Endothelial cell of umbilical vein (primary cell): ENCODE measurements around the gene NCAPG. TPM values are rescaled to one million over a fixed set of nuclear protein-coding genes. Genes with fewer than 3 reads are reported as not detected.
A peak's percentile ranks its signal among the peaks of the same experiment; 100 is the strongest.

Experiments used
- BruUV-seq: library from RNA; stranded (reverse); fragments of 400-500 nt; replicated peaks from 2 replicates; lab custom pipeline; 2021; lab: Mats Ljungman, UMichigan
- CTCF ChIA-PET: fragments of 300-600, 350-600 bp; sonication (Branson Sonifier 250); formaldehyde crosslinking; loops from one replicate; lab custom pipeline; 2021; ENCODE audit warnings: antibody characterized with exemption, inconsistent platforms; lab: Charles Lee
- POLR2A ChIA-PET: fragments of 300-600, 350-600 bp; sonication (Branson Sonifier 250); formaldehyde crosslinking; loops from one replicate; lab custom pipeline; 2021; ENCODE audit warnings: antibody characterized with exemption, inconsistent platforms; lab: Charles Lee
- DNase-seq: peaks from one replicate; pipeline ENCODE4 v3.0.0-alpha.2; 2011; ENCODE audit warnings: low read depth, low spot score
- FAIRE-seq: peaks from 2 replicates; lab custom pipeline; 2011; peaks lifted over from hg19 to GRCh38; lab: Jason Lieb, UNC
- H2AFZ ChIP-seq: 2 replicates; pipeline ENCODE4 v1.6.0; 2012; ENCODE audit warnings: low read depth, low read length, control low read depth, inconsistent platforms
- H3K27ac ChIP-seq: 2 replicates; pipeline ENCODE4 v1.5.1; 2011; ENCODE audit warnings: low read depth, mild to moderate bottlenecking, control low read depth, low read length, moderate library complexity; ENCODE audit not compliant: insufficient read depth
- H3K27me3 ChIP-seq, 2 experiments: 2 replicates each; pipeline versions ENCODE4 v1.6.0 to v1.6.1; 2011; ENCODE audit warnings: low read length in 2 of 2, mixed read lengths in 1 of 2; ENCODE audit not compliant: control insufficient read depth in 2 of 2, insufficient read depth in 2 of 2
- H3K36me3 ChIP-seq, 2 experiments: 2 replicates in 1 of 2; 3 replicates in 1 of 2; pipeline ENCODE4 v1.5.1; 2011; ENCODE audit warnings: low read length in 2 of 2, mild to moderate bottlenecking in 1 of 2, moderate library complexity in 1 of 2; ENCODE audit not compliant: control insufficient read depth in 2 of 2, insufficient read depth in 2 of 2; ENCODE audit errors: extremely low read depth in 1 of 2
- H3K4me1 ChIP-seq: 3 replicates; pipeline ENCODE4 v1.5.1; 2011; ENCODE audit warnings: mild to moderate bottlenecking, low read length; ENCODE audit not compliant: control insufficient read depth, insufficient read depth; ENCODE audit errors: extremely low read depth
- H3K4me2 ChIP-seq: 2 replicates; pipeline ENCODE4 v1.6.1; 2011; ENCODE audit warnings: low read length, control low read depth, mixed read lengths; ENCODE audit not compliant: insufficient read depth
- H3K4me3 ChIP-seq, 3 experiments: fragments of 200-600 bp in 1 of 3; sonication (generic), shearing (Covaris generic) in 1 of 3; replicated peaks in 1 of 3; 2 replicates each; pipeline ENCODE4 v1.5.1; 2011 to 2016; ENCODE audit warnings: control low read depth in 3 of 3, low read length in 3 of 3, mild to moderate bottlenecking in 2 of 3, inconsistent platforms in 1 of 3, low read depth in 1 of 3, moderate library complexity in 1 of 3; ENCODE audit not compliant: insufficient read depth in 1 of 3
- H3K79me2 ChIP-seq: 2 replicates; pipeline ENCODE4 v1.6.0; 2012; ENCODE audit warnings: low read length, inconsistent platforms; ENCODE audit not compliant: control insufficient read depth, insufficient read depth
- H3K9ac ChIP-seq: replicated peaks from 2 replicates; pipeline ENCODE3; 2011; ENCODE audit warnings: low read length, control low read depth; ENCODE audit not compliant: insufficient read depth; ENCODE audit errors: extremely low read depth
- H3K9me1 ChIP-seq: replicated peaks from 3 replicates; pipeline ENCODE4 v1.6.0; 2011; ENCODE audit warnings: mild to moderate bottlenecking, low read length; ENCODE audit not compliant: control insufficient read depth, insufficient read depth; ENCODE audit errors: extremely low read depth
- H3K9me3 ChIP-seq: replicated peaks from 2 replicates; pipeline ENCODE4 v1.5.1; 2012; ENCODE audit warnings: low read length, inconsistent platforms; ENCODE audit not compliant: control insufficient read depth, insufficient read depth
- H4K20me1 ChIP-seq: replicated peaks from 2 replicates; pipeline ENCODE3; 2011; ENCODE audit warnings: mild to moderate bottlenecking, low read length; ENCODE audit not compliant: control insufficient read depth, insufficient read depth; ENCODE audit errors: extremely low read depth
- EZH2 ChIP-seq: IDR thresholded peaks from 2 replicates; pipeline ENCODE4 v1.6.1; 2012; ENCODE audit warnings: borderline replicate concordance, low read depth, mild to moderate bottlenecking, moderate library complexity, low read length, inconsistent platforms; ENCODE audit not compliant: severe bottlenecking
- FOS ChIP-seq: IDR thresholded peaks from 2 replicates; pipeline ENCODE4 v1.6.1; 2011; ENCODE audit warnings: mild to moderate bottlenecking, low read length, moderate library complexity, borderline replicate concordance; ENCODE audit not compliant: insufficient read depth
- GATA2 ChIP-seq: IDR thresholded peaks from 2 replicates; pipeline ENCODE4 v1.7.0; 2011; ENCODE audit warnings: low read depth, mild to moderate bottlenecking, moderate library complexity, mixed read lengths, low read length; ENCODE audit not compliant: insufficient read length, insufficient read depth
- JUN ChIP-seq: IDR thresholded peaks from 2 replicates; pipeline ENCODE4 v1.6.1; 2011; ENCODE audit warnings: borderline replicate concordance, low read depth; ENCODE audit not compliant: insufficient read length, insufficient read depth
- MYC ChIP-seq: IDR thresholded peaks from one replicate; pipeline ENCODE4 v1.6.1; 2011; ENCODE audit warnings: mild to moderate bottlenecking, low read depth, low read length
- POLR2A ChIP-seq: IDR thresholded peaks from 2 replicates; pipeline ENCODE4 v1.6.1; 2012; ENCODE audit warnings: low read depth, mild to moderate bottlenecking, control low read depth, low read length
- POLR2AphosphoS5 ChIP-seq: IDR thresholded peaks from 2 replicates; pipeline ENCODE4 v1.6.1; 2012; ENCODE audit warnings: low read depth, mild to moderate bottlenecking, control low read depth, low read length, moderate library complexity; ENCODE audit not compliant: insufficient read depth
- dilution Hi-C: fragments of 300-500 bp; cut with MboI; formaldehyde crosslinking; loops from one replicate; pipeline ENCODE4 v1.15.0; 2019; ENCODE audit warnings: low sequenced_read_pairs; ENCODE audit not compliant: extremely low pct_ligation_motif_present
- intact Hi-C: fragments of 100-400 bp; cut with micrococcal nuclease; formaldehyde crosslinking; loops from one replicate; pipeline ENCODE4 v1.10.0; 2022
- polyA plus RNA-seq, 4 experiments: library from polyadenylated mRNA; depleted of rRNA in 3 of 4; stranded (reverse) in 3 of 4; unstranded in 1 of 4; fragments of >200 nt; gene quantifications; 2 replicates each; pipeline versions ENCODE4 v1.2.1 to v1.2.3, GENCODE V29; 2011 to 2012; ENCODE audit warnings: missing spikeins in 1 of 4
- total RNA-seq: library from RNA; stranded (reverse); gene quantifications from 2 replicates; pipeline ENCODE4 v1.2.3, GENCODE V29; 2021
- TF ChIP-seq, protein P1 (sequence below): IDR thresholded peaks from 2 replicates; pipeline ENCODE4 v1.6.1; 2011; ENCODE audit not compliant: insufficient read depth, insufficient read length
- TF ChIP-seq, protein P2 (sequence below), 2 donors: IDR thresholded peaks; 1 replicate in 1 of 2; 2 replicates in 1 of 2; pipeline ENCODE4 v1.5.1; 2011; ENCODE audit warnings: low read length in 2 of 2, mild to moderate bottlenecking in 2 of 2, moderate library complexity in 2 of 2, control low read depth in 1 of 2, inconsistent platforms in 1 of 2, low read depth in 1 of 2; ENCODE audit not compliant: insufficient read depth in 1 of 2; ENCODE audit errors: extremely low read depth in 1 of 2

Gene NCAPG
- total and polyA plus RNA-seq, 2 donors (not counting 3 experiments of a cell fraction or from before 2014, with no cell fraction given): 11.6 to 66.4 TPM

DNA sequence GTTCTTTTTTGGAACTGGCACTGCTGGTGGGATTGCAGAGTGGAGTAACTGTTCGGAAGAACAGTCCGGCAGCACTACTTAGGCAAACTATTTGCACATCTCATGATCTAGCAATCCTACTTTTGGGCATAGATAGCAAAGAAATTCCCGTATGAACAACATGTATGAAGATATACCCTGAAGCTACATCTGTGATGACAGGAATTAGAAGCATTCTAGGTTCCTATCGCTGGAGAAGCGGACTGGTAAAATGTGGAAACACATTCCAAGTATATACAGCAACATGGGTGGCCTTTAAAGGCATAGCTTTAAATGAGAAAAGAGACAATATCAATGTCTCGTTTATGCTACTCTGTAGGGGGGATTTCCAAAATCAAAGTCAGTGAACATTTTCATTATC is 3.3 kb upstream of the NCAPG start:
- peaks cover 81% of the 10 kb centered on the region for H3K79me2 ChIP-seq
- no peaks in the 10 kb centered on the region for H3K27me3 ChIP-seq
- H3K4me2 ChIP-seq: peak overlapping the region; percentile 98
- H3K4me1 ChIP-seq: peaks cover 25% of the 10 kb centered on the region
- H4K20me1 ChIP-seq: peaks cover 2% of the 10 kb centered on the region
- H3K9ac ChIP-seq: peak overlapping the region; percentile 43
- H2AFZ ChIP-seq: no peak overlapping the region
- FAIRE-seq (no peak), DNase-seq (no peak)
- H3K36me3 ChIP-seq: peaks cover 12% of the 10 kb centered on the region in 2 experiments
- no peaks in the 10 kb centered on the region for H3K9me3 ChIP-seq
- no peak overlapping the region for H3K27ac ChIP-seq
- ChIA-PET CTCF (interaction anchor here (1.0 to 5.2 kb wide), 6 partner anchors 8 to 761 kb away, joined by 3 to 50 read pairs (median 6); no protein-coding TSS in a partner anchor), POLR2A (no interaction called here)
- intact Hi-C loops: no loop called here
- dilution Hi-C loops: no loop called here
- no TSS peak for BruUV-seq
- no peak overlapping the region for H3K4me3 ChIP-seq
- TF ChIP-seq, protein P1, sequence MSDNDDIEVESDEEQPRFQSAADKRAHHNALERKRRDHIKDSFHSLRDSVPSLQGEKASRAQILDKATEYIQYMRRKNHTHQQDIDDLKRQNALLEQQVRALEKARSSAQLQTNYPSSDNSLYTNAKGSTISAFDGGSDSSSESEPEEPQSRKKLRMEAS: no peak
- no peak for TF ChIP-seq GATA2
- TF ChIP-seq, protein P2, sequence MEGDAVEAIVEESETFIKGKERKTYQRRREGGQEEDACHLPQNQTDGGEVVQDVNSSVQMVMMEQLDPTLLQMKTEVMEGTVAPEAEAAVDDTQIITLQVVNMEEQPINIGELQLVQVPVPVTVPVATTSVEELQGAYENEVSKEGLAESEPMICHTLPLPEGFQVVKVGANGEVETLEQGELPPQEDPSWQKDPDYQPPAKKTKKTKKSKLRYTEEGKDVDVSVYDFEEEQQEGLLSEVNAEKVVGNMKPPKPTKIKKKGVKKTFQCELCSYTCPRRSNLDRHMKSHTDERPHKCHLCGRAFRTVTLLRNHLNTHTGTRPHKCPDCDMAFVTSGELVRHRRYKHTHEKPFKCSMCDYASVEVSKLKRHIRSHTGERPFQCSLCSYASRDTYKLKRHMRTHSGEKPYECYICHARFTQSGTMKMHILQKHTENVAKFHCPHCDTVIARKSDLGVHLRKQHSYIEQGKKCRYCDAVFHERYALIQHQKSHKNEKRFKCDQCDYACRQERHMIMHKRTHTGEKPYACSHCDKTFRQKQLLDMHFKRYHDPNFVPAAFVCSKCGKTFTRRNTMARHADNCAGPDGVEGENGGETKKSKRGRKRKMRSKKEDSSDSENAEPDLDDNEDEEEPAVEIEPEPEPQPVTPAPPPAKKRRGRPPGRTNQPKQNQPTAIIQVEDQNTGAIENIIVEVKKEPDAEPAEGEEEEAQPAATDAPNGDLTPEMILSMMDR (IDR thresholded peaks at IDR 0.05; ENCODE audit: extremely low read depth in 1 of 2, insufficient read depth in 1 of 2, low read depth in 1 of 2, low read length in 2 of 2): no peak
- no peak for TF ChIP-seq MYC
- no peak for TF ChIP-seq EZH2
- TF ChIP-seq POLR2A: no peak
- no peak for TF ChIP-seq JUN
- no peak for TF ChIP-seq FOS
- TF ChIP-seq POLR2AphosphoS5: no peak
- no peaks in the 10 kb centered on the region for H3K9me1 ChIP-seq
